ENCODE results near the gene TMEM132D. TPM values are rescaled to one million over a fixed set of nuclear protein-coding genes. Genes with fewer than 3 reads are reported as not detected.

The TMEM132D gene
- total RNA-seq, 1 donor from 2014 or later: 0.19 TPM

GRCh38 chr12:129887101-129887500, 16.7 kb downstream of the TMEM132D start:
- H3K36me3 Mint-ChIP-seq (ENCODE audit: low read depth): no peaks in the 10 kb centered on the region
- no peaks in the 10 kb centered on the region for H3K4me1 Mint-ChIP-seq
- H3K9me3 Mint-ChIP-seq: no peaks in the 10 kb centered on the region

GRCh38 chr12:129886541-129886940, 17.3 kb downstream of the TMEM132D start:
- Mint-ChIP-seq H3K9me3 (no peaks in the 10 kb centered on the region), H3K27me3 (ENCODE audit: low read depth) (peaks cover 48% of the 10 kb centered on the region), H3K4me3 (no peak overlapping the region), H3K4me1 (no peaks in the 10 kb centered on the region), H3K36me3 (ENCODE audit: low read depth) (no peaks in the 10 kb centered on the region), H3K27ac (ENCODE audit: unreplicated experiment) (peak overlapping the region; percentile 51)
- no peak for TF ChIP-seq CTCF (conservative IDR thresholded peaks at IDR 0.05)
- no peak for DNase-seq (ENCODE audit: low read depth, low spot score)

More at GRCh38 chr12:129887101-129887500, 16.7 kb downstream of the TMEM132D start:
- H3K27ac Mint-ChIP-seq (ENCODE audit: unreplicated experiment): no peak overlapping the region
- H3K27me3 Mint-ChIP-seq (ENCODE audit: low read depth): peaks cover 49% of the 10 kb centered on the region
- DNase-seq (ENCODE audit: low read depth, low spot score): no peak
- H3K4me3 Mint-ChIP-seq: no peak overlapping the region
- TF ChIP-seq CTCF (conservative IDR thresholded peaks at IDR 0.05): no peak

GRCh38 chr12:129885287-129885686, 18.5 kb downstream of the TMEM132D start:
- TF ChIP-seq CTCF (conservative IDR thresholded peaks at IDR 0.05): no peak
- Mint-ChIP-seq H3K36me3 (ENCODE audit: low read depth) (no peaks in the 10 kb centered on the region), H3K4me3 (no peak overlapping the region), H3K9me3 (no peaks in the 10 kb centered on the region), H3K4me1 (no peaks in the 10 kb centered on the region), H3K27me3 (ENCODE audit: low read depth) (peaks cover 57% of the 10 kb centered on the region), H3K27ac (ENCODE audit: unreplicated experiment) (no peak overlapping the region)
- no peak for DNase-seq (ENCODE audit: low read depth, low spot score)

GRCh38 chr12:129877411-129877810, 26.4 kb downstream of the TMEM132D start:
- Mint-ChIP-seq H3K27ac (ENCODE audit: unreplicated experiment) (no peak overlapping the region), H3K9me3 (peaks cover 3% of the 10 kb centered on the region), H3K36me3 (ENCODE audit: low read depth) (peaks cover 3% of the 10 kb centered on the region), H3K4me1 (peaks cover 17% of the 10 kb centered on the region), H3K4me3 (no peak overlapping the region), H3K27me3 (ENCODE audit: low read depth) (peaks cover 72% of the 10 kb centered on the region)
- TF ChIP-seq CTCF (conservative IDR thresholded peaks at IDR 0.05): no peak
- no peak for DNase-seq (ENCODE audit: low read depth, low spot score)

GRCh38 chr12:129873833-129874208, 30.0 kb downstream of the TMEM132D start:
- Mint-ChIP-seq H3K9me3 (no peaks in the 10 kb centered on the region), H3K27me3 (ENCODE audit: low read depth) (peaks cover 77% of the 10 kb centered on the region), H3K4me3 (no peak overlapping the region), H3K36me3 (ENCODE audit: low read depth) (no peaks in the 10 kb centered on the region), H3K27ac (ENCODE audit: unreplicated experiment) (no peak overlapping the region), H3K4me1 (peaks cover 30% of the 10 kb centered on the region)
- DNase-seq (ENCODE audit: low read depth, low spot score): no peak
- TF ChIP-seq CTCF (conservative IDR thresholded peaks at IDR 0.05): no peak

Data from neural crest cell (in vitro differentiated cells).